H1 (cell line): ENCODE results near the gene ZNF423. TPM values are rescaled to one million over a fixed set of nuclear protein-coding genes. Genes with fewer than 3 reads are reported as not detected.

ENCODE experiments used
- HDAC2 ChIP-seq, 2 experiments: fragments of 300-600 bp in 1 of 2; sonication (generic) in 1 of 2; IDR thresholded peaks; 2 replicates each; pipeline ENCODE4 v1.6.1; 2011 to 2012; ENCODE audit warnings: low read depth in 2 of 2, low read length in 2 of 2, mild to moderate bottlenecking in 2 of 2, moderate library complexity in 2 of 2, borderline replicate concordance in 1 of 2, inconsistent platforms in 1 of 2
- SP1 ChIP-seq: IDR thresholded peaks from 2 replicates; pipeline ENCODE4 v1.6.1; 2011; ENCODE audit warnings: low read depth, low read length
- polyA plus RNA-seq, 7 experiments: library from polyadenylated mRNA; depleted of rRNA in 3 of 7; stranded (reverse) in 5 of 7; unstranded in 2 of 7; fragments of >200 nt in 5 of 7; fragments of 200-250 nt in 2 of 7; gene quantifications; 1 replicate in 5 of 7; 2 replicates in 1 of 7; 4 replicates in 1 of 7; pipeline versions ENCODE4 v1.2.1 to v1.2.3, GENCODE V29; 2011 to 2013; ENCODE audit warnings: missing spikeins in 2 of 7, mixed read lengths in 2 of 7
- total RNA-seq: library from RNA; stranded (reverse); fragmentation: NEBNext Ultra II Directional; extraction: Animal tissue kit (Norgen Biotek cat#: 25700); gene quantifications from 2 replicates; pipeline ENCODE4 v1.2.1, GENCODE V29; 2021
- TF ChIP-seq, protein P1 (sequence below), 3 experiments: IDR thresholded peaks; 1 replicate in 2 of 3; 2 replicates in 1 of 3; pipeline versions ENCODE4 v1.5.1 to v1.6.1; 2011; ENCODE audit warnings: low read length in 3 of 3, mild to moderate bottlenecking in 3 of 3, inconsistent platforms in 2 of 3, low read depth in 1 of 3, moderate library complexity in 1 of 3; ENCODE audit not compliant: insufficient read depth in 1 of 3; ENCODE audit errors: control extremely low read depth in 1 of 3

Gene ZNF423
- total and polyA plus RNA-seq, 2 of the 8 experiments (the other 6 are each of a cell fraction or from before 2014, with no cell fraction given) = 38.2 to 52.3 TPM

DNA sequence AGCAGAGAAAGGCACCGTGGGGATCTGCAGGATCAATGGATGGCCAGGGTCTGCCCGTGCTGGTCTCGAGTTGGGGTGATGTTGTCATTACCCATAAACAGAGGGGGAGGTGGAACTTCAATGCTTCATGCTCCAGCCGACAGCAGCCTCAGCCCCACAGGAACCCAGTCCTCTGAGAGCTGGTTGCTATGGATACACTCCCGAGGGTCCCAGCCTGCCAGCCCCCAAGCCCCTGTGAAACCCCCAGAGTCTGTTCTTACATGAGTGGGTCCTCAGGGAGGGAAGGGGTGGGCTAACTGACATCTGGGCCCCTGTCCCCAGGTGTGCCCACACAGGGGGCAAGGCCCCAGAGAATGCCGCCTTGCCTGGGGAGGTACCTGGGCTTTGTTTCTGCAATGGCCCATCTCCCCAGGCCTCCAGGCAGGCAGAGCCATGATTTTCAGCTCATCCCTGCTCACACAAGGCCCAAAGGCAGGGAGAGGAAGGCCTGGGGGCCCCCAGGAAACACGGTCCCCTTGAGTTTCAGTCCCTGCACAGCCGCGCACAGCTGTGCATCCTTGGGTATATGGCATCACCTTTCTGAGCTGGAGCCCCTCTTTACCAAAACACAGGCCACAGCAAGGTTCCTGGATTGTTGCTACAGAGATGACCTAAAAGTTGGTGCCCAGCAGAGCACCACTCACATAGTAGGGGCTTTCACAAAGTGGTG lies 223.7 kb downstream of the ZNF423 start (continued):
- TF ChIP-seq HDAC2 (IDR thresholded peaks at IDR 0.05; ENCODE audit: borderline replicate concordance in 1 of 2, low read depth in 2 of 2, low read length in 2 of 2) (no peak), SP1 (no peak)
- TF ChIP-seq, protein P1, sequence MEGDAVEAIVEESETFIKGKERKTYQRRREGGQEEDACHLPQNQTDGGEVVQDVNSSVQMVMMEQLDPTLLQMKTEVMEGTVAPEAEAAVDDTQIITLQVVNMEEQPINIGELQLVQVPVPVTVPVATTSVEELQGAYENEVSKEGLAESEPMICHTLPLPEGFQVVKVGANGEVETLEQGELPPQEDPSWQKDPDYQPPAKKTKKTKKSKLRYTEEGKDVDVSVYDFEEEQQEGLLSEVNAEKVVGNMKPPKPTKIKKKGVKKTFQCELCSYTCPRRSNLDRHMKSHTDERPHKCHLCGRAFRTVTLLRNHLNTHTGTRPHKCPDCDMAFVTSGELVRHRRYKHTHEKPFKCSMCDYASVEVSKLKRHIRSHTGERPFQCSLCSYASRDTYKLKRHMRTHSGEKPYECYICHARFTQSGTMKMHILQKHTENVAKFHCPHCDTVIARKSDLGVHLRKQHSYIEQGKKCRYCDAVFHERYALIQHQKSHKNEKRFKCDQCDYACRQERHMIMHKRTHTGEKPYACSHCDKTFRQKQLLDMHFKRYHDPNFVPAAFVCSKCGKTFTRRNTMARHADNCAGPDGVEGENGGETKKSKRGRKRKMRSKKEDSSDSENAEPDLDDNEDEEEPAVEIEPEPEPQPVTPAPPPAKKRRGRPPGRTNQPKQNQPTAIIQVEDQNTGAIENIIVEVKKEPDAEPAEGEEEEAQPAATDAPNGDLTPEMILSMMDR (IDR thresholded peaks at IDR 0.05; ENCODE audit: control extremely low read depth in 1 of 3, insufficient read depth in 1 of 3, low read depth in 1 of 3, low read length in 3 of 3) = no peak
